Islet of Langerhans (tissue), 1 donor: ENCODE results near the gene BST2.

Source experiments
- FAIRE-seq: peaks from one replicate; lab custom pipeline; 2011; peaks lifted over from hg19 to GRCh38; lab: Jason Lieb, UNC

The BST2 gene, protein sequence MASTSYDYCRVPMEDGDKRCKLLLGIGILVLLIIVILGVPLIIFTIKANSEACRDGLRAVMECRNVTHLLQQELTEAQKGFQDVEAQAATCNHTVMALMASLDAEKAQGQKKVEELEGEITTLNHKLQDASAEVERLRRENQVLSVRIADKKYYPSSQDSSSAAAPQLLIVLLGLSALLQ

DNA sequence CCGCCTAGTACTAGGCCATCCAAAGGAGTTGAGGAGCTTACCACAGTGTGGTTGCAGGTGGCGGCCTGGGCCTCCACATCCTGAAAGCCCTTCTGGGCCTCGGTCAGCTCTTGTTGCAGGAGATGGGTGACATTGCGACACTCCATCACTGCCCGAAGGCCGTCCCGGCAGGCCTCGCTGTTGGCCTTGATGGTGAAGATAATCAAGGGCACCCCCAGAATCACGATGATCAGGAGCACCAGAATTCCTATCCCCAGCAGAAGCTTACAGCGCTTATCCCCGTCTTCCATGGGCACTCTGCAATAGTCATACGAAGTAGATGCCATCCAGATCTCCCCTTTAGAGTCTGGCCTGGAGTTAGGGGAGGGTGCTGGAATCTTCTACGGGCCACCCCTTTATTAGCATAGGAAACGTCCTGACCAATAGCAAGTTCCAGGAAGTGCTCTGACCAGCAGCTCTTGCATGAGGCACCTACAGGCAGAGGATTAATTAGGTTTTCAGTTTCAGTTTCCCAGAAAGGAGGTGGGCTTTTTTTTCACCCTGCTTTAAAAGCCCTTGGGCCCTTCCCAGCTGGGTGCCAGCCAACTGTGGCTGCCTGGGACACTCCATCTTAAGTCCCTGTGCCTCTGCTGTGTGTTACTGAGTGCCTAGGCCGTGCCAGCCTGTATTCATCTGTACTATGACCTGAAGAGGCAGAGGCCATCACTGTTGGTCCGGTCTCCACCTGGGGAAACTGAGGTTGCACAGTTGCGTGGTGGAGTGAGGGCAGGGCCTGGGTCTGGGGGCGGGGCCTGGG is at the start of gene BST2:
TSS of gene BST2 (minus strand) at position 381 of the 796 bp plus-strand sequence. CDS start at position 326, 55 bp downstream.
- FAIRE-seq: no peak

DNA sequence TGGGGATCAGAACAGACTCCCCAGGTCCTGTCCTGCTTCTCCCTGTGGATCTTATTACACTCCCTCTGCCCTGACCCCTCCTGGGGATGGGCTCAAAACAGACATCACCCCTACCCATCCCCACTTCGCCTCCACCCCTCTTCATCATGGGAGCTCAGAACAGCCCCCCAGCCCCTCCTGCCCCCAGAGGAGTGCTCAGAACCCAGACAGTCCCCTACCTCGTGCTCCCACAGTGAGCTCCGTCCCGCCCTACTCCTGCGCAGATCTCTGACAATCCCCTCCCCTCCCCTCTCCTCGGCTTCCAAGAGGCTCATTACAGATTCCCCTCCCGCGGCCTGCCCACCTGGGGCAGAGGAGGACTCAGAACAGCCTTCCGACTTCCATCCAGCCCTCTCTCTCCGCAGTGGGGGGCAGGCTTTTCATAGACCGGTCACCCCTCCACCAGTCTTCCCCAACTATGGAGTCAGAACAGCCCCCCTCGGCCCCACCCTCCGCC is 49.2 kb upstream of the BST2 start:
- no peak for FAIRE-seq

DNA sequence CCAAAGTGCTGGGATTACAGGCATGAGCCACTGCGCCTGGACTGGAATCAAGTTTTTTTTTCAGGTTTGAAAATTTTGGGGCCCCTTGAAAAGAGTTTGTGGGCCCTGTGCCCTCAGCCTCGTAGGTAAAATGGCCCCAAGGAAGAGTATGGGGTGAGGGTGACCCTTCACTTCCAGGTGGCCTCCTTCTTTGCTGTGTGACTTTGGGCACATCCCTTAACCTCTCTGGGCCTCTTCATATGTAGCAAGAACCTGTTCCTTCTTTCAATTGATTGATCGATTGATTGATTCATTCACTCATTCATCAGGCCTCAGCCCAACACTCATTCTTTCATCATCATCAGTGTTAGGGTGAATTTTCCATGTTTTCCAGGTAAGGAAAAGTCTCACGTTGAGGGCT is 46.4 kb upstream of the BST2 start:
- no peak for FAIRE-seq

DNA sequence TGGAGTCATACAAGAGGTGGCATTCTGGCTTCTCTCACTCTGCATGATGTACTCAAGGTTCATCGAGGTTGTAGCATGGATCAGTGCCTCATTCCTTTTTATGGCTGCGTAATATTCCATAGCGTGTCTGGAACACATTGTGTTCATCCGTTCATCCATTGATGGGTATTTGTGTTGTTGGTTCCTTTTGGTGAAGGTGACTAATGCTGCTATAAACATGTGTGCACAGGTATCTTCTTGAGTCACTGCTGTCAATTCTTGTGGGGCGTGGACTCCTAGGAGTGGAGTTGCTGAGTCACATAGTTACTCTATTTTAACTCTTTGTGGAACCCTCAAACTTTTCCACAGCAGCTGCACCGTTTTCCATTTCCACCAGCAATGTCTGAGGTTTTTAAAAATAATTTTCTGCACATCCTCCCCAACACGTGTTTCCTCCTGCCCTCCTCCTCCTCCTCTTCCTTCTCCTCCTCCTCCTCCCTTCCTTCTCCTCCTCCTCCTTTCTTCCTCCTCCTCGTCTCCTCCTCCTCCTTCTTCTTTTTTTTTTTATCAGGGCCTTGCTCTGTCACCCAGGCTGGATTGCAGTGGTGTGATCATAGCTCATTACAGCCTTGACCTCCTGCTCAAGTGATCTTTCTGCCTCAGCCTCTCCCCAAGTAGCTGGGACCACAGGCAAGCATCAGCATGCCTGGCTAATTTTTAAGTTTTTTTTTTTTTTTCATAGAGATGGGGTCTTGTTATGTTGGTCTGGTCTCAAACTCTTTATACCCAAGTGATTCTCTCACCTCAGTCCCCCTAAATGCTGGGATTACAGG is 45.0 kb upstream of the BST2 start:
- no peak for FAIRE-seq

DNA sequence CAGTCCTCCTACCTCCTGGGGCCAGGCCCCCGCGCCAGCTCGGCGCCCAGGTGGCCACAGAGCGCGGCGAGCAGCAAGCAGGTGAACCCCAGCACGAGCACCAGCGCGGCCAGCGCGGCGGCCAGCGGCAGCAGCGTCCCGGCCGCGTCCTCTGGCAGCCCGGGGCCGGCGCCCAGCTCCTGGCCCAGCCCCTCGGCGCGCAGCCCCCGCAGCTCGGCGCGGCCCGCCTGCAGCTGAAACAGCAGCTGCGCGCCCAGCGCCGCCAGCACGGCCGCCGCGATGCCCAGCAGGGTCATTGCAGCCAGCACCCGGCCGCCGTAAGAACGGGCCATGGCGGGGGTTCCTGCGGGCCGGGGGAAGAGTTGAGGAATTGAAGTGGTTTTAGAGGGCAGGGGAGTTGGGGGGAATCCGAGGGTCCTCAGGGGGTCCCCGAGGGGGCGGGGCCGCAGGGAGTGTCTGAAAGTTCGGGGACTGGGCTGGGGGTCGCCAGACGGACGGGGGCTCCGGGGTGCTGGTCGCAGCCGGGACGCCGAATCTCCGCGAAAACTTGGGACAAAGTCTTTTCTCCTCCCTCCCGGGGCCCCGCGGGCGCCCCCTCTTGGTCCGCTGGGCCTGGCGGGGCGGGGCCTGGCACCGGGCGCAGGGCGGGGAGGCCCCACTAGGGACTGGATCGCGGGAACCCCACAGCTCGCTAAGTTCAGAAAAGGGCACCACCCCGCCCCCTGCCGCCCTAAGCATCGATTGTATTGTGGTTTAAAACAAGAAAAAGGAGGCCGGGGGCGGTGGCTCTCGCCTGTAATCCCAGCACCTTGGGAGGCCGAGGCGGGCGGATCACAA is 42.9 kb upstream of the BST2 start, which contains the start of gene TMEM221:
TSS of gene TMEM221 (minus strand) at position 538 of the 837 bp plus-strand sequence. CDS start at position 332, 206 bp downstream.
- no peak for FAIRE-seq

DNA sequence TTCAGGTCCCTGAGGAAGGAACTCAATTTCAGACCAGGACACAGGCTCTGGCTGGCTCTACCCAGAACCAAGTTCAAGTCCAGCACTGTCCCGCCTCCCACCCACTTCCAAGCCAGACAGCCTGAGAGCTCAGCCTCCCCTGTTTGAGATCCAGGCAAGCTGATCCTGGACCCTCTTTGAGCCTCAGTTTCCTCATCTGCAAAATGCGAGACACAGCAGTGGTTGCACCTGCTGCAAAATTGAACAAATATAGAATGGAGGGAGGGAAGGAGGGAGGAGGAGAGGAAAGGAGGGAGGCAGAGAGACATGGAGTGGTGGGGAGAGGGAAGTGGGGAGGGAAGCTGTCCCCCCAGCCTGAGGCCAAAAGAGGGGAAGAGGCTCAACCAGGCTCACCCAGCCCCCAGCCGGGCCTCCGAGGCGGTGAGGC is 42.3 kb upstream of the BST2 start:
- FAIRE-seq: no peak

DNA sequence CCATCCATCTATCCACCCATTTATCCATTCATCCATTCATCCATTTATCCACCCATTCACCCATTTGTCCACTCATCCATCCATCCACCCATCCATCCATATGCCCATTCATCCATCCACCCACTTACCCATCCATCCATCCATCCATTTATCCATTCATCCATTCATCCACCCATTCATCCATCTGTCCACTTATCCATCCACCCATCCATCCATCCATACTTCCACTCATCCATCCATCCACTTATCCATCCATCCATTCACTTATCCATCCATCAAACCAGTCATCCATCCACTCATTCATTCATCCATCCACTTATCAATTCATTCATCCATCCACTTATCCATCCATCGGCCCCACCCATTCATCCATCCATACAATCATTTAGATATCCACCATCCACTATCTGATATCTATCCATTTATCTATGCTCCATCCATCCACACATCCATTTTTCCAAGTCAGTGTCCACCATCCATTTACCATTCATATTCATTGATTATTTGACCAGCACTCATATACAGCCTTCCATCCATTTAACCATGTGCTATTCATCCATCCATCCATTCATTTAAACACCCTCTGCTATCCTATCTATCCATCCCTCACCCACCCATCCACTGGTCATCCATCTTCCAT is 40.2 kb upstream of the BST2 start:
- FAIRE-seq: no peak

DNA sequence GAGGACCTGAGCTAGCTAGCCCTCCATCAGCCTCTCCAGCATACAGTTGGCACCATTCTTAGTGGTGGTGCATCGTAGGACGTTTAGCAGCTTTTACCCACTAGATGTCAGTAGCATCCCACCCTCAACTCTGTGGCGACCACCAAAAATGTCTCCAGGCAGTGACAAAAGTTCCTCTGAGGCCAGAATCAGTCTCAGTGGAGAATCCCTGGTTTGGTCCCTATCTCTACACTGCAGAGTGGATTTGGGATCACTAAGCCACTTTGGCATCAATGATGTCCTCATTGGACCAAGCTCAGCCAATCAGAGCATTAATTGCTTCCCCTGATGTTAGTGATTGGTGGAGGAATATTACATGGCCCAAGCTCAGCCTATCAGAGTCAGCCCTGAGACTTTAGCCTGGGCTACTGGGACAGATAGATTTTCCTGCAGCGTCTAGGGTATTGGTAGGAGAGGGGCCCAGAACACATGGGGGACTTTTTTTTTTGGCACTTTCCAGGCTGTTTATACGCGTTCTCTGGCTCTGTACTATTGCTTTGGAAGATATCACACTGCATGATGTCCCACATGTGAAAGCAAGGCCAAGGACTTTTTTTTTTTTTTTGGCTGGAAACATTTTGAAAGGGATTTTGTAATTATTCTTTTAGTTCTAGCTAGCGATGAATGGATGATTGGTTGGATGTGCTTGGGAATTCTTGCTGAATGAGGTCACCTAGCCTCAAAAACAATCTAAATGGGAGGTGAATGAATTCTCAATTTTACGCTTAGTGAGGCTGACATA is 36.0 kb upstream of the BST2 start:
- no peak for FAIRE-seq

DNA sequence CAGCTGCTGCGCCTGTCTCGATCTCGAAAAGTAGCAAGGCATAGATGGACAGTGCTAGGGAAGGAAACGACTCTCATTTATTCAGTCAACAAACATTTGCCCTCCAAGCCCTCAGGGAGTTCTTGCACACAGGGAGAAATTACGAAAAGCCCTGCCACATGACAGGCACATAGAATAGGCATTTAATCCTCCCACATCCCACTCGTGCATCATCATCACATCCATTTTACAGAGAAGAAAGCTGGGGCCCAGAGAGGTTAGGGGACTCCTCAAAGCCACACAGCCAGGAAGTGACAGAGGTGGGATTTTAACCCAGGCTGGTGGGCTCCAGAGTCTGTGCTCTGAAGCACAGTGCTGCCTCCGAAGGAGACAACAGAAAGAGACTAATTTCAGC is 31.4 kb upstream of the BST2 start:
- no peak for FAIRE-seq

DNA sequence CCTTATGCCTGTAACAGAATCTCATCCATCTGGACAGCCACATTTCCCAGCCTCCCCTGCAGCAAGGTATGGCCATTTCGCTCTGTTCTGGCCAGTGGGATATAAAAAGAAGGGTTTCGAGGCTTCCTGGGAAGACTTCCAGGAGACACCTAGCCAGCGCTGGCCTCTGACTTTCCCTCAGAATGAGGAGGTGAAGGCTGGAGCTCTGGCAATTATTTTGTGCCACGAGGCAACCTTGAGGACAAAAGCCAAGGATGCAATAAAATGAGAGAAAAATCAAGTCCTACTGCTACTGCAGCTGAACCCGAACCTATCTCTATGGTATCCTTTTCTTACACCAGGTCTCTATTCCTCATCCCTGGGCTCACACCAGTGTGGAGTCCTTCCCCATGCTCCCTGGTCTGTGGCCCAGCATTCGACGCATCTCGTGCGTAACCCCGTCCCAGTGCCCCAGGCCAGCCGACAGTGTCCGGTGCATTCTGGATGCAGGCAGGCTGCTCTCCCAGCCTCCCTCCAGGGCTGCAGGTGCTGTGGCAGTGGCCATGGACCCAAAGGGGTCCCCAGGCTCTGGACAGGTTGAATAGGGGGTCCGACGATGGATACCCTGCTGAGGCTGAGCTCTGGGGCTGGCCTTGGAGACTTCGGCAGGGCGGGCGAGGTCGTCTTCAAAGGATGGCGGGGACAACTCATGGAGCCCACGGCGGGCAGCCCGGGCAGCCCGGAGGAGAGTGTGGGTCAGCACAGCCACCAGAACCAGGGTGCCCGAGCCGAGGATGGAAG is 30.9 kb upstream of the BST2 start:
- no peak for FAIRE-seq

DNA sequence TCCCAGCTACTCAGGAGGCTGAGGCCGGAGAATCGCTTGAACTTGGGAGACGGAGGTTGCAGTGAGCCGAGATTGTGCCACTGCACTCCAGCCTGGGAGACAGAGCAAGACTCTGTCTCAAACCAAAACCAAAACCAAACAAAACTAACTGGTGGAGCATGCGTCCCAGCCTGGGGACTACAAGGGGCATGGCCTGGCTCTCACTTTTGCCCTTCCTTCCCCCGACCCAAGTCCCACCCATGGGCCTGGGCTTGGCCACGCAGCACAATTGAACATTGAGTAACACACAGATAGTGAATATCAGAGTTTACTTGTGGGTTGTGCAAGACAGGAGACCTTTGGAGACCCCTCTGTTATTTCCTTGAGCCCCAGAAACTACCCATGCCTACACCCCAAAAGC is 29.8 kb upstream of the BST2 start:
- FAIRE-seq: no peak

DNA sequence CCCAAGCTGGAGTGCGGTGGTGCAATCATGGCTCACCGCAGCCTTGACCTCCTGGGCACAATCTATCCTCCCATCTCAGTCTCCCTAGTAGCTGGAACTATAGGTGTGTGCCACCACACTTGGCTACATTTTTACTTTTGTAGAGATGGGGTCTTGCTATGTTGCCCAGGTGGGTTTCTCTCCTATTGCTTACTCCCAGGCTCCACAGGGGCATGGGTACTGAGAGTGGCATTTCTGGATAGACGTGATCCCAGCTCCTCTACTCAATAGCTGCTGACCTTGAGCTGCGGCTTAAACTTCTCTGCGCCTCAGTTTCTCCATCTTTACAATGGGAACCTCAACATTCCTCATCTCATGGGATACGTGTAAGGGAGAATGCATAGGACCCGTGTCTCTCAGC is 26.0 kb upstream of the BST2 start:
- FAIRE-seq: no peak

DNA sequence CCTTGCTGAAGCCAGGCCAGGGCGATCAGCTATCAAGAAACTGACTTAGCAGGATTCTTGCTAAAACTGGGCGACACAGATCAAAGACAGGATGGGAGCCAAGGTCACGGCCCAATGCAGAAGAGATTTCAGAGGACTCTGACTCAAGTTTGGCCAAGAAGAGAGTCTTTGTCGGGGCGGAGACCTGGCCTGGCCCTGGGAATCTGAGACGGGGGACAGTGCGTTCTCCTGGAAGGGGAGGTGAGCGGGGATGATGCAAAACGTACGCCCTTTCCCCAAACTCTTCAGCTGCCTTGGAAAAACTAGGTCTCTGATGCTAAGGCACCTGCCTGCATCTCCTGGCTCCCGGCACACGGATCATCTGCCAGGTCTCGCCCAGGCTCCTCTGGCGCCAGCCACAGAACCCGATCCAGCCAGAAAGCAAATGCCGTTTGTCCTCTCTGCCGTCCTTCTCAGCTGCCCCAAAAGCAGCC is 24.2 kb upstream of the BST2 start:
- FAIRE-seq: no peak

DNA sequence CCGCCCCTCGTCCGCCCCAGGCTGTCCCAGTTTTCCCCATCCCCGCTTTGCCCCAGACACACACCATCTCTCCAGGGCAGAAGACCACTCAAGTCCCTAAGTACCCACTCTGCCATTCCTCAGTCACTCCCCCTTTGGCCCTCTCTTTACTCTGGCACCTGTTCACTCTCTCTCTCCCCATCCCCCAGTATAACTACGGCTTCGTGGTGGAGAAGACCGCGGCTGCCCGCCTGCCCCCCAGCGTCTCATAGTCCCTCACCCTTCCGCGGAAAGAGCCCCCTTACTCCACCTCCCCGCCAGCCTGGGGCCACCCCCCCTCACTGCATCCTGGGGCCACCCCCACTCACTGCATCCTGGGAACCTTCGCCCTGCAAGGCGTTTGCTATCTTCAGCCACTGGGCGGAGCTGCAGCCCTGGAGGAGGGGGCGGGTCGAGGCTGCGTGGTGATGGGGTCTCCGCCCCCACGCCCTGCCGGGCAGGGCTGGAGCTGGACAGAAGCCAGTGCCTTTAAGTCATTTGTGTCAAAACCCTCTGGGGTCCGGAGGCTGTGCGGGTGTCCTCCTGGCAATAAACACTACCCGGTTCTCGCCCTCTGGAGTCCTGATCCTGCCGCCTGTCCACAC is 19.4 kb upstream of the BST2 start:
- no peak for FAIRE-seq

DNA sequence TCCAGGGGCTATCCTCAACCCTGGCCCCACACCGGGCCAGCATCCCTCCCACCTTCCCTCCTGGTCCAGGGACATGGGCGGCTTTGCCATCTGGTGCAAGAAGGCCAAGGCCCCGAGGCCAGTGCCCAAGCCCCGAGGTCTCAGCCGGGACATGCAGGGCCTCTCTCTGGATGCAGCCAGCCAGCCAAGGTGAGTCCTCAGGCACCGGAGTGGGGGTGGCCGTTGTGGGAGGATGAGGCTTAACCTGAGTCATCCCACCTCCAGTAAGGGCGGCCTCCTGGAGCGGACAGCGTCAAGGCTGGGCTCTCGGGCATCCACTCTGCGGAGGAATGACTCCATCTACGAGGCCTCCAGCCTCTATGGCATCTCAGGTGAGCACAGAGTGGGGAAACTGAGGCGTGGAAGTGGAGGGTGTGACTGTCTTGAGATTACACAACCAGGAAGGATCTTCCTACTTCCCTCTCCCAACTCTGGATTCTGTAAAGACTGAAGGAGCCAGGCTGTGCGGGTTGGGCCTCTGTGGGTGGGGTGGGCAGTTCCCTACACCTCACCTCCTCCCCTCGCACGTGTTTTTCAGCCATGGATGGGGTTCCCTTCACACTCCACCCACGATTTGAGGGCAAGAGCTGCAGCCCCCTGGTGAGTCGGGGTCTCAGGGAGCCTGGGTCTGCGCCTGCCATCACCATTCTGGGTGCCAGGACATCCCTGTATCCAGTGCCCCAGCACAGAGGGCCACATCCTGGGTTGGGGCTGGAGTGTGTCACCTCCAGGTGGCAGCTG is 18.2 kb upstream of the BST2 start:
- FAIRE-seq: no peak

DNA sequence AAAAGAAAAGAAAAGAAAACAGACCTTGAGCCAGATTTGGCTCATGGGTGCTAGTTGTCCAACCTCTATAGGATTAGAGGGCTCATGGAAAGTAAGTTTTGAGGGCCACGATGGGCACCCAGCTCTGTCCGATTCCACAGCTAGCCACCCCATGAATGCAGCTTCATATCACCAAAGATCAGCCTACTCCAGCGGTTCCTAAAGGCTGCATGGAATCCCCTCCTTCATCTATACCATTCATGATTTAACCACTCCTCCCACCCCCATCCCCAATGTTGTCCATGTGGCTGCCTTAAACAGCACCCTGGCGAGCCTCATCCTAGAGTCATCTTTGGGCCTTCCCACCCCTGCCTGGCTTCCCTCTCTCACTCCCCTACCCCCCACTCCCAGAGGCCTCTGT is 16.5 kb upstream of the BST2 start:
- FAIRE-seq: no peak

DNA sequence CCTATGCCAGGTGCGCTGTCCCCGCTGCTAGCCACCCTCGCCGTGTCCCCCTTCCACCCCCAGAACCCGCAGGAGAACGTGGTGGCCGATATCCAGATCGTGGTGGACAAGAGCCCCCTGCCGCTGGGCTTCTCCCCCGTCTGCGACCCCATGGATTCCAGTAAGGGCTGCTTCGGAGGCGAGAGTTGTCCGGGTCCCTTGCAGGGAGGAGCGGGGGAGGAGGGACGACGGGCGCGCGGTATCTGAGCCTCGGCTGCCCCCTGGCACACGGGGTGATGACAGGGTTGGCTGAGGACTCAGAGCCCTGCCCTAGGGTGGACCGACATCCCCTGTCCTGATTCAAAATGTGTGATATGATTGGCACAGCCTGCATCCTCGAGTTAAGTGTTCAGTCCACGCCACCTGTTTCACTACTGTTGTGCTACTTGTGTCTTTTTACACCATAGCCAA is 15.1 kb upstream of the BST2 start:
- FAIRE-seq: no peak
